ENCODE measurements around the gene MACROD2.
A peak's percentile ranks its signal among the peaks of the same experiment; 100 is the strongest.

Gene MACROD2

DNA sequence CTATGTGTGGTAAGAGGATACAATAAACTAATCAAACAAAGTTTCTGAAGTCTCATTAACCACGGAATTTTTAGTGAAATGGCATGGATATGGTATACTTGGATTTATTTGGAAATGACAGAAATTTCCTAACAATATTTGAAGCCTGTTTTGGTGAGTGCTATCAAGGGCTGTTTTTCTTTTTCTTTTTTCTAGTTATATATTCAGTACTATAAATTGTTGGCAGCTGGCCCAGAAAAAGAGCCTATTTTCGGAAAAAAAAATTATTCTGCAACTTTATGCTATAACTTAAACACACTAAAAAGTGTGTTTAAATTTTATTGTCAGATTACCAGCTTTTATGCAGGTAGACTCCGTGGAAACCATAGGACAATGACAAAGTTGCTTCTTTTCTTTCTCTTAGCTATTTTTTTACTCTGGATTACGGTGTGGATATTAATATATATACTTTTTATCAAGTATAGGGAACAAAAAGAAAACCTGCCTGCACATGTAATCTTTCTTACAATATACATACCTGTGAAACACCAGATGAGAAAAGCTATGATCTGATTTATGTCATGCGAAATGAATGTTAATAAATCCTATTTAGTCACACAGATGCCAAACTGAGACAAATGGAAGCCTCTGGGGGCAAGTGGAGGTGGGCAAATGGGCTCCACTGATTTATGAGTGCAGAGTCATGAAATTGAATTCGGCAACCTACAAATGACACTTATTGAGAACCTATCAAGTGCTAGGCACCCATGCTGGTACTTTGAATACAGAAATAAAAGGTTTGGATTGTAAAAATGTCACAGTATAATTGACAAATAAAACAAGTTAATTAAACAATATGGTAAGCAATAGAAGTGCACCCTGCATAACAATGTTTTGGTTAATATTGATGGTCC lies 1261.6 kb downstream of the MACROD2 start:
- no peak for DNase-seq

DNA sequence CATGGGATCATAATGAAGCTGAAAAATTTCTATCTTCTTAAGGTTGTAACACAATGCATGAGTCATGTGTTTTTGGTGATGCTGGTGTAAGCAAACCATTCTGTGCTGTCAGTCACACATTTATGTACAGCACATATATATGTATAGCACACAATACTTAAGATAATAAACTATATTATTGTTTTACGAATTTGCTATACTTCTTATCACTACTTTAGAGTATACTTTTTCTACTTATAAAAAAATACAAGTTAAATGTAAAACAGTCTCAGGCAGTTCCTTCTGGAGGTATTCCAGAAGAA lies 1262.2 kb downstream of the MACROD2 start:
- DNase-seq, result no peak

- DNase-seq, result no peak
Measured at GRCh38 chr20:15265581-15266309, 1270.4 kb downstream of the MACROD2 start.

GRCh38 chr20:15267935-15268334 lies 1272.6 kb downstream of the MACROD2 start:
- no peak for DNase-seq

DNA sequence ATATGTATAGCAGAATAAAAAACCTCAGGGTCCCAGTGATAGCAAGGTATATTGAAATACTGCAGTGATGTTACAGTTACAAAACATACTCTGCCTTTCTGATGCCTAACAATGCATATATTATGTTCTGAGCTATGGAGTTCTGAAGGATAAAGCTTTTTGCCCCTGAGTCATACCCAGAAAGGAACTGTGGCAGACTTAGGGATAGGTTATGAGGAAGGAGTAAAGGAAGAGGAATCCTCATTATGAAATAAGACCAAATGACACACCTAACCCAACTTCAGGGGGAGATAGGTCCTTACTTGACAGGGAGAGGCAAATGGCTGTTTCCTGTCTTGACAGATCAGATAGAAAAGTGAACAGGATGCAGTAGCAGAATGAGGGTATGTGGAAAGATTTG lies 1282.7 kb downstream of the MACROD2 start:
- no peak for DNase-seq

DNA sequence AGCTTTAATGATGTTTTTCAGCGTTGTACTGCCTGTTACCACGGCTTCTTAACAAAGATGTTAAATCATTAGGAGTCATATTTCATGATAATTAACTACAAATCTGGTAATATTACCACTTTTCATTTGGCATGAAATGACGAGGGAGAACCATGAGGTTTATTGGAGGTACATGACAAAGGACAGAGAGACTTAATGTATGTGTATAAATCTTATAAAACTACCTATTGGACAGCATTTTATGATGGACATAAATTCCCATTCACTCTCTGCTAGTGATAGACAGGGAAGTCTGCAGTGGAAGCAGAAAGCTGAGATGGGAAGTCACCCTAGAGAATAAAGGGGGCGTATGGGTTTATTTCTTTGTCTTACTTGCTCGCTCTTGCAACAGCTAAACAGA lies 1292.0 kb downstream of the MACROD2 start:
- DNase-seq, result no peak

DNA sequence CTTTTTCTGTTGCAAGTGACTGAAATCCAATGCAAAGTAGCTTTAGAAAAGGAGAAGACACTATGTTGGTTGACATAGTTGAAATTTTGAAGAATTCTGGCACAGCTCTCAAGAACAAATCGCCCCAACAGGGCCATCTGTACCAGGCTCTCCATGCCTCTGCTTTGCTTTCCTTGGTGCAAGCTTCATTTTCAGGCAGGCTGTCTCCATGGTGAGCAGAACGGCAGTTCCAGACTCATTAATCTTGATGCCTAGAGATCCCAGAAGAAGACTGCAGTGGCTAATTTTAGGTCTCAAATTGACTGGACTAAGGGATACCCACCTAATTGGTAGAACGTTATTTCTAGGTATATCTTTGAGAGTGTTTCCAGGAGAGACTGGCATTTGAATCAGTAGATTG lies 1292.8 kb downstream of the MACROD2 start:
- no peak for DNase-seq

DNA sequence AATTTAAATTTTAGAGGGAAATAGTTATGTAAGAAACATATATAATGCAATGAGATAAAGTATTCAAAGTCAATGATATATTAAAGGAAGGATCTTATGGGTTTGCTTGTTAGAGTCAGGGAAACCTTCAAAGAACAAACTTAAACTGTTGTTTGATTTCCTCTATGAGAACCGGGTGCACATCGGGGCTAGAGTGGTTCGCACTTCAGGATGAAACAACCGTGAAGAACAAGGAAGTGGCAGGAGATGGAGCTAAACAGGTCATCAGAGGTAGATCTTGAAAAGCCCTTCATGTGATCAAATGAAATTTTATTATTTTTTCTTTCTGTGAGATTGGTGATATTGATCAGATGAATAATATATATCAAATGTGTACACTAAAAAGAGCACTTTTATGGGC lies 1294.0 kb downstream of the MACROD2 start:
- DNase-seq, result no peak

GRCh38 chr20:15292405-15292804 lies 1297.1 kb downstream of the MACROD2 start:
- DNase-seq, result no peak

DNA sequence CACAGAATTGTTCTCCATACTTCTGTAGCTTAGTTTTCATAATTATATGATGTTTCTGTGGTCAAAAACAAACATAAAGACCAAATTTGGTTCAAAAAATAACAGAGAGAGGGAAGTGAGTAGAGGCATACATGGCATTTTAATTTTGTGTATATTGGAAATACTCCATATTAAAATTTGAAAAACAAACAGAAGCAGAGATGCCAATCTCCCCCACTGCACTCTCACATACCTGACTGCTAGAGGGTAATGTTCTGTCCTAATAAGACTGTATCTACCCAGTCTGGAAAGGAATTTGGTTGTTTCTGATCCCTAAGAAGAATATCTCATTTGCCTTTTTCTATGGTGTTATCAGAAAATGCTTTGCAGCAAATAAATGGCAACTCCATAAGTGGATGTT lies 1301.1 kb downstream of the MACROD2 start:
- DNase-seq, result no peak

GRCh38 chr20:15297059-15297875 lies 1302.0 kb downstream of the MACROD2 start:
- peak; percentile 45 for DNase-seq

DNA sequence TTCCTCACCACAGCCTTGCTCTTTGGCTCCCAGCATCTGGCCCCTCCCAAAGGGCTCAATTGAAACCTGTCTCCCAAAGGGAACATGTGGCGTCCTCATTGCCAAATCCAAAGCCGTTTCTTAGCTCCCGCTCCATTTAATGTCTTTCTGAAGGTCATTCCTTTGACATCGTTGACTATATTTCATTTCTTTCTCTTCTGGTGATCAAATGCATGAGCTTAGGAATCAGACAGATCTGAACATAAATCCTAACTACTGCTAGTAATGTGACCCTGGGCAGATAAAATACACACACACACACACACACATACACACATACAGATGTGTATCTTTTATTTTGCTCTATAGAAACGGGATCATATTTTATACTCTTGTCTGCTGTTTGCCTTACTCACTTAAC lies 1306.8 kb downstream of the MACROD2 start:
- no peak for DNase-seq

- no peak for DNase-seq
Measured at GRCh38 chr20:15310361-15310760, 1315.0 kb downstream of the MACROD2 start.

- DNase-seq, result no peak
Measured at GRCh38 chr20:15316556-15316955, 1321.2 kb downstream of the MACROD2 start.

- no peak for DNase-seq
Measured at GRCh38 chr20:15317546-15318232, 1322.4 kb downstream of the MACROD2 start.

DNA sequence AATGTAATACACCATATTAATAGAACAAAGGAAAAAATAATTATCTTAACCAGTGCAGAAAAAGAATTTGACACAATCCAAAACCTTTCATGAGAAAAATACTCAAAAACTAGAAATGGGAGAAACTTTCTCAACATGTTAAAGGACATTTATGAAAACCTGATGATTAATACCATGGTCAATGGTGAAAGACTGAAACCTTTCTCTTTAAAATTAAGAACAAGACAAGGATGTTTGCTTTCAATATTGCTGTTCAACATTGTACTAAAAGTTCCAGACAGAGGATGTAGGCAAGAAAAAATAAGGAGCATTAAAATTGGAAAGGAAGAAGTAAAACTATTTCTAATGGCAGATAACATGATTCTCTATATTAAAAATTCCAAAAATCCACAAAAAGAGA lies 1323.4 kb downstream of the MACROD2 start:
- no peak for DNase-seq

DNA sequence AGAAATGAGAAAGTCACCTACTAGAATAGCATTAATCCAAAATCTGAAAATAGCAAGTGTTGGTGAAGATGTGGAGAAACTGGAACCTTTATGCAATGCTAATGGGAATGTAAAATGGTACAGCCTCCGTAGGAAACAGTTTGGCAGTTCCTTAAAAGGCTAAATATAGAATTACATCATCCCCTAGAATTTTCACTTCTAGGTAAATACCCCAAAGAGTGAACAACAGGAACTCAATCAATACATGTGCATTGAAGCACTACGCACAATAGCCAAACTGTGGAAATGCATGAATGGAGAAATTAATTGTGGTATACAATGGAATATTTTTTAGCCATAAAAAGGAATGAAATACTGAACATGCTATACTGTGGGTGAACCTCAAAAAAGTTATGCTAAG lies 1324.1 kb downstream of the MACROD2 start:
- no peak for DNase-seq

- DNase-seq, result no peak
Measured at GRCh38 chr20:15320941-15321340, 1325.6 kb downstream of the MACROD2 start.

- no peak for DNase-seq
Measured at GRCh38 chr20:15327123-15327522, 1331.8 kb downstream of the MACROD2 start.

GRCh38 chr20:15328084-15328483 lies 1332.8 kb downstream of the MACROD2 start:
- no peak for DNase-seq

GRCh38 chr20:15332711-15333160 lies 1337.4 kb downstream of the MACROD2 start:
- no peak for DNase-seq

GRCh38 chr20:15333170-15333569 lies 1337.9 kb downstream of the MACROD2 start:
- no peak for DNase-seq

GRCh38 chr20:15336011-15336410 lies 1340.7 kb downstream of the MACROD2 start:
- no peak for DNase-seq

Measured in SHP77 treated with DMSO at 0.1 percent for 48 hours (cell line).